ENCODE measurements around the gene MYMX. TPM values are rescaled to one million over a fixed set of nuclear protein-coding genes. Genes with fewer than 3 reads are reported as not detected.

MYMX gene
- total and polyA plus RNA-seq, 2 of the 4 experiments (the other 2 are of a cell fraction): not detected

DNA sequence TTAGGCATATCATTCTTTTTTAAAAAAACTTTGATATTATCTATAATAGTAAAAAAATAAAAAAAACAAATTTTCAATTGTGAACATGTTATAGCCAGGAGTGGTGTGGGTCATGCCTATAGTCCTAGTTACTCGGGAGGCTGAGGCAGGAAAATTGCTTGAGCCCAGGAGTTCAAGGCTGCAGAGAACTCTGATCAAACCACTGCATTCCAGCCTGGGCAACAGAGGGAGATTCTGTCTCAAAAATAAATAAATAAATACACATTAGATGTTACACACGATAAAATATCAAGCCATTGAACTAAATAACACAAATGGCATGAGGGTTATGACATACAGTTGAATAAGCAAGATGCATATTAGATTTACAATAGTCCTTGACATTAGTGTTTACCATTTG lies 27.9 kb upstream of the MYMX start:
- no CpG with 5 or more reads among the region's 2 CpGs for WGBS, 2 experiments (ENCODE audit: extremely low coverage in 2 of 2, insufficient read length in 1 of 2)
- Histone ChIP-seq H2AK5ac (ENCODE audit: low read depth, low read length) (no peak overlapping the region), H3K36me3 (ENCODE audit: control insufficient read depth, insufficient read depth, low read length) (no peaks in the 10 kb centered on the region), H3K27ac (ENCODE audit: insufficient read depth, low read length) (no peak overlapping the region), H4K5ac (ENCODE audit: low read depth, low read length) (no peak overlapping the region), H3K18ac (ENCODE audit: low read depth, low read length) (no peak overlapping the region), H2AK9ac (replicated peaks; ENCODE audit: low read depth, low read length, poor library complexity) (no peak overlapping the region), H4K20me1 (ENCODE audit: insufficient read depth, low read length) (no peaks in the 10 kb centered on the region), H3K4me2 (ENCODE audit: low read depth, low read length) (no peak overlapping the region), H3K56ac (ENCODE audit: extremely low read depth, insufficient read depth, low read length) (no peak overlapping the region), H2BK15ac (ENCODE audit: low read depth, low read length) (no peak overlapping the region), H2BK20ac (ENCODE audit: low read depth, low read length) (no peak overlapping the region), H4K8ac (ENCODE audit: low read depth in 2 of 2, low read length in 2 of 2) (no peak overlapping the region), H3K14ac (replicated peaks; ENCODE audit: low read depth, low read length) (no peak overlapping the region), H3K9ac (ENCODE audit: low read depth, low read length) (no peak overlapping the region), H3K9me1 (ENCODE audit: insufficient read depth, low read length) (no peaks in the 10 kb centered on the region), H3K79me1 (ENCODE audit: low read depth in 1 of 2, low read length in 2 of 2) (no peaks in the 10 kb centered on the region), H3K27me3 (ENCODE audit: control insufficient read depth, insufficient read depth, low read length) (peaks cover 24% of the 10 kb centered on the region), H2BK5ac (ENCODE audit: low read depth, low read length, poor library complexity, severe bottlenecking) (no peak overlapping the region), H2AFZ (replicated peaks; ENCODE audit: low read length, poor library complexity) (no peak overlapping the region), H3K9me3 (ENCODE audit: control insufficient read depth, insufficient read depth, low read length) (no peaks in the 10 kb centered on the region), H4K91ac (ENCODE audit: insufficient read depth, low read depth, low read length) (no peak overlapping the region), H3K23ac (ENCODE audit: low read depth, low read length) (no peak overlapping the region), H3K4me3 (ENCODE audit: insufficient read depth, low read depth, low read length) (no peak overlapping the region), H2BK120ac (ENCODE audit: low read depth, low read length) (no peak overlapping the region), H3K4me1 (ENCODE audit: control insufficient read depth, insufficient read depth, low read length) (no peaks in the 10 kb centered on the region), H3K4ac (ENCODE audit: low read depth, low read length) (no peak overlapping the region)
- dilution Hi-C loops (cut with HindIII; ENCODE audit: low sequenced_read_pairs, unreplicated experiment): no loop called here
- ChIA-PET CTCF (interaction anchor here (0.8 kb wide), 1 partner anchor 36 kb away, joined by 3 read pairs; no protein-coding TSS in a partner anchor), POLR2A (ENCODE audit: unreplicated experiment) (no interaction called here)
- no TSS peak for BruUV-seq (replicated peaks)
- DNase-seq: no peak
- intact Hi-C loops (cut with micrococcal nuclease): no loop called here
- no peak for ATAC-seq (ENCODE audit: low read depth)
- in situ Hi-C loops (cut with MboI; ENCODE audit: low sequenced_read_pairs): no loop called here
- TF ChIP-seq ELK1 (IDR thresholded peaks at IDR 0.05; ENCODE audit: borderline replicate concordance, low read depth, low read length): no peak
- no peak for TF ChIP-seq RFX5 (IDR thresholded peaks at IDR 0.05; ENCODE audit: low read depth, low read length)
- no peak for TF ChIP-seq POLR2A (IDR thresholded peaks at IDR 0.05; ENCODE audit: low read depth, low read length)
- no peak for TF ChIP-seq MAZ (IDR thresholded peaks at IDR 0.05; ENCODE audit: borderline replicate concordance, low read depth, low read length)
- TF ChIP-seq BHLHE40 (IDR thresholded peaks at IDR 0.05; ENCODE audit: low read depth, low read length): no peak
- TF ChIP-seq RAD21 (IDR thresholded peaks at IDR 0.05; ENCODE audit: low read length): no peak
- TF ChIP-seq, protein P1, sequence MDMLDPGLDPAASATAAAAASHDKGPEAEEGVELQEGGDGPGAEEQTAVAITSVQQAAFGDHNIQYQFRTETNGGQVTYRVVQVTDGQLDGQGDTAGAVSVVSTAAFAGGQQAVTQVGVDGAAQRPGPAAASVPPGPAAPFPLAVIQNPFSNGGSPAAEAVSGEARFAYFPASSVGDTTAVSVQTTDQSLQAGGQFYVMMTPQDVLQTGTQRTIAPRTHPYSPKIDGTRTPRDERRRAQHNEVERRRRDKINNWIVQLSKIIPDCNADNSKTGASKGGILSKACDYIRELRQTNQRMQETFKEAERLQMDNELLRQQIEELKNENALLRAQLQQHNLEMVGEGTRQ (IDR thresholded peaks at IDR 0.05; ENCODE audit: low read depth, low read length): no peak
- no peak for TF ChIP-seq SMC3 (IDR thresholded peaks at IDR 0.05; ENCODE audit: low read depth, low read length)
- TF ChIP-seq MAFK (IDR thresholded peaks at IDR 0.05; ENCODE audit: low read depth, low read length): no peak
- no peak for TF ChIP-seq MXI1 (IDR thresholded peaks at IDR 0.05; ENCODE audit: borderline replicate concordance, low read depth, low read length)

All from IMR-90 (cell line).